NCI-H226 (cell line): ENCODE results near the gene GTF2A2.
"Not testable (repeated sequence)": the region's sequence is repeated elsewhere in the genome, so short reads cannot be mapped to it uniquely, and the experiment has no call there.

Source experiments
- DNase-seq: peaks from one replicate; pipeline ENCODE4 v3.0.0-alpha.2; 2015

The GTF2A2 gene

DNA sequence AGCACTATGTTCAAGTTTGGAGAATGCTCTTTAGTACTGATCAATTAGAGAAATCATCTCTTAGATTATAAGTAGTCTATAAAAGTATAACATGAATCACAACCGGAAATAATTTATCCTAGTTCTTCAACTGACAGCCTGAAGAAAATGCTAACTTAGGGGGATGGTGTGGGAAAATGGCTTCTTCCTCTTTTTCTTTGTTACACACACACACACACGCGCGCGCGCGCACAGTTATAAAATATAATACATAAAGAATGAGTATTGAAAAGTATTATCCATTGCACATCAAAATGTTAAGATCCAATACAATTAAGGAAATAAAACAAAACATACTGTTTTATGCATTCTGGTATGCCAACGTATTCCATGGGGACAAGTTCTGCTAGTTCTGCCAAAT is 11.2 kb upstream of the GTF2A2 start:
- DNase-seq: no peak

GRCh38 chr15:59662260-59662659 is 4.9 kb upstream of the GTF2A2 start:
- DNase-seq: no peak

DNA sequence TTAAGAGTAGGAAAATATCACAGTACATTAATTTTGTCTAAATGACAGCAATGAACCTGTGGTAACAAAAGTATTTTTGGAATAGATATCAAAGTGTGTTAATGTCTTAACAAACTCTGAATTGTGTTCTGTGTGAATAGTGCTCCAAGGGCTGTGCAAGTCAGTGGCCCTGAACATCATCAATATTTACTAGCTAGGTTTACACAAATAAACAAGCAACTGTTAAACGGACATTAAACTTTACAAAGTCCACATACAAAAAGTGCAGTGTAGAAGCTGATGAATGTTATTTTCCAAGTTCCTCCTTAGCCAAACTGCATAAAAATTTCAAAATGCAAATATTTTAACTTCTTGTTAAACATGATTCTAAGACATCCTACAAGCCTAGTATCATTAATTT is 2.1 kb upstream of the GTF2A2 start:
- DNase-seq: no peak

GRCh38 chr15:59657635-59658125 is 365 bp upstream of the GTF2A2 start:
- DNase-seq: no peak

DNA sequence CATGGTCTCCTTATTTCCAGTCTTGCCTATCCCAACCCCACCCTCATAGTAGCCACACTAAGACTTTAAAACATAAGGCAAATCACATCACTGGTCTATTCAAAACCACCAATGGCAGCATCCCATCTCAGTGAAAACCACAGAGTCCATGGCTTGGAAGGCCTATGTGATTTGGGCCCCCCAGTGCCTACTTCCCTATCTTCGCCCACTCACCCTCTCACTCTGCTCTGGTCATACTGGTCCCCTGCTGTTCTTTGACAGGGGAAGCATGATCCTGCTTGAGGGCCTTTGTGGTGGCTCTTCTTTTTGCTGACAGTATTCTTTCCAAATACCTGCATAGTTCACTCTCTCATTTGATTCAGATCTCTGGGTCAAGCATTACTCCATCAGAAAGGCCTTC is 3.3 kb downstream of the GTF2A2 start:
- DNase-seq: no peak

GRCh38 chr15:59649603-59650002 is 7.7 kb downstream of the GTF2A2 start:
- no peak for DNase-seq

GRCh38 chr15:59647085-59647484 is 10.2 kb downstream of the GTF2A2 start:
- DNase-seq: no peak

GRCh38 chr15:59646277-59646676 is 11.0 kb downstream of the GTF2A2 start:
- no peak for DNase-seq

- DNase-seq: not testable (repeated sequence)
These were observed 11.5 kb downstream of the GTF2A2 start for GRCh38 chr15:59645812-59646211.

GRCh38 chr15:59644756-59645155 is 12.6 kb downstream of the GTF2A2 start:
- DNase-seq: peak; percentile 14

- DNase-seq: no peak
These were observed 15.0 kb downstream of the GTF2A2 start for GRCh38 chr15:59642351-59642750.

DNA sequence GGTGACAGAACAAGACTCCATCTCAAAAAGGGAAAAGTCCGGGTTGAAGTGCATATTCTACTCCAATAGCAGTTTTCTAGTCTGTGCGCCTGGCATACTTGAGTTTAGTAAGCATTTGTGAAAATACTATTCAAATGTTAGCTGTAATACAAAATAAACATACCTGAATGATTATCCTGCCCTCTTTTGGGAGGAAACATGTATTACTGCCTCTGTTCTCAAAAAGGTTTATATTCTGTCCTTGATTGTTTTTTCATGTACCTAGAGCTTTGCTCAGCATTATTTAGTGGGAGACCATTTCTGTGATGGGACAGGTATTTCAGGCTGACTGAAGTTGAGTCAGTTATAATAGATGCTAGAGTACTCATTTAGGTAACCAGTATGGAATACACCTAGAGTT is 19.8 kb downstream of the GTF2A2 start:
- not testable (repeated sequence) for DNase-seq

DNA sequence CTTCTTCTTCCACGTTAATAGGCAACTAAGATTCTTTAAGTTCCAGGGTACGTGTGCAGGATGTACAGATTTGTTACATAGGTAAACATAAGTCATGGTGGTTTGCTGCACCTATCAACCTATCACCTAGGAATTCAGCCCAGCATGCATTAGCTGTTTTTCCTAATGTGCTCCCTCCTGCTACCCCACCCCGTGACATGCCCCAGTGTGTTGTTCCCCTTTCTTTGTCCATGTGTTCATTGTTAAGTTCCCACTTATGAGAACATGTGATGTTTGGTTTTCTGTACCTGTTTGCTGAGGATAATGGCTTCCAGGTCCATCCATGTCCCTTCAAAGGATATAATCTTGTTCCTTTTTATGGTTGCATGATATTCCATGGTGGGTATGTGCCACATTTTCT is 21.1 kb downstream of the GTF2A2 start:
- no peak for DNase-seq

GRCh38 chr15:59632714-59633113 is 24.6 kb downstream of the GTF2A2 start:
- peak; percentile 27 for DNase-seq

DNA sequence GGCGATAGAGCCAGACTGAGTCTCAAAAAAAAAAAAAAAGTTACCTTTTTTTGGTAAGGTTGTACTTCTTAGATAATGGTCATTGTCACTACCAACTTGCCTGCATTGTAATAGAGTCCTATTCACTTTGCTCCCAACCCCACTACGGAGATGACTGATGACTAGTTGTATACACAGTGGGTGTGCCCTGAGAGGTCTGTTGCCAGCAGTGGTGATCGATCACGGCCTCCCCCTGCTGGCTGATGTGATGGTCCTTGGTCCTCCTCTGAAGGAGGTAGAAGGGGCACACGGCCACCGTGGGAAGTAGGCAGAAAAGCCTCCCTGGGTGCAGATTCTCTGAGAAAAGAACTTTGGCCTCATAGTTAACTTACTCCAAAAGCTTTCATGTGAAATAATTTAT is 35.0 kb downstream of the GTF2A2 start:
- DNase-seq: peak; percentile 40

- DNase-seq: no peak
These were observed 38.9 kb downstream of the GTF2A2 start for GRCh38 chr15:59618406-59618805.

- no peak for DNase-seq
These were observed 40.9 kb downstream of the GTF2A2 start for GRCh38 chr15:59616379-59616778.

DNA sequence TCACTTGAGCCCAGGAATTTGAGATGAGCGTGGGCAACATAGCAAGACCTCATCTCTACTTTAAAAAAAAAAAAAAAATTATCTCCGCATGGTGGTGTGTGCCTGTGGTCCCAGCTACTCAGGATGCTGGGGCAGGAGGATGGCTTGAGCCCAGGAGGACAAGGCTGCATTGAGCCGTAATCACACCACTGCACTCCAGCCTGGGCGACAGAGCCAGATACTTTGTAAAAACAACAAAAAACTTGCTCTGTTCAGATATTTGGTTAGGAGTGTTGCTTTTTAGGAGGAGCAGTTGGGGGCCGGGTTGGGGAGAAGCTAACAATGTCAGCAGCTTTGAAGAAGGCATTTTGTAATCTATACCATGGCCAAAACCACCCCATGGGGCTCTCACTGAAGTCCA is 41.7 kb downstream of the GTF2A2 start:
- DNase-seq: no peak

DNA sequence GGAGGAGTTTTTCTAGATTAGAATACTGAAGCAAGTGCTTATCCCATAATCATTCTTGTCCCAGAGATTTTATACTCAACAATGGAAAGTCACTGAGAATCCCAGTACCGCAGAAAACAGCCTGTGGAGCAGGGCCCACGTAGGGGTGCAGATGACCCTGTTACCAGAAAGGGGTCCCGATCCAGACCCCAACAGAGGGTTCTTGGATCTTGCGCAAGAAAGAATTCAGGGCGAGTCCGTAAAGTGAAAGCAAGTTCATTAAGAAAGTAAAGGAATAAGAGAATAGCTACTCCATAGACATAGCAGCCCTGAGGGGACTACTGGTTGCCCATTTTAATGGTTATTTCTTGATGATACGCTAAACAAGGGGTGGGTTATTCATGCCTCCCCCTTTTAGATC is 43.2 kb downstream of the GTF2A2 start:
- DNase-seq: no peak

GRCh38 chr15:59611276-59612260 is 45.7 kb downstream of the GTF2A2 start, which contains the start of gene GCNT3:
TSS of gene GCNT3 (plus strand) at chr15:59611783. CDS start at chr15:59618239, 6,456 bp downstream.
- no peak for DNase-seq

DNA sequence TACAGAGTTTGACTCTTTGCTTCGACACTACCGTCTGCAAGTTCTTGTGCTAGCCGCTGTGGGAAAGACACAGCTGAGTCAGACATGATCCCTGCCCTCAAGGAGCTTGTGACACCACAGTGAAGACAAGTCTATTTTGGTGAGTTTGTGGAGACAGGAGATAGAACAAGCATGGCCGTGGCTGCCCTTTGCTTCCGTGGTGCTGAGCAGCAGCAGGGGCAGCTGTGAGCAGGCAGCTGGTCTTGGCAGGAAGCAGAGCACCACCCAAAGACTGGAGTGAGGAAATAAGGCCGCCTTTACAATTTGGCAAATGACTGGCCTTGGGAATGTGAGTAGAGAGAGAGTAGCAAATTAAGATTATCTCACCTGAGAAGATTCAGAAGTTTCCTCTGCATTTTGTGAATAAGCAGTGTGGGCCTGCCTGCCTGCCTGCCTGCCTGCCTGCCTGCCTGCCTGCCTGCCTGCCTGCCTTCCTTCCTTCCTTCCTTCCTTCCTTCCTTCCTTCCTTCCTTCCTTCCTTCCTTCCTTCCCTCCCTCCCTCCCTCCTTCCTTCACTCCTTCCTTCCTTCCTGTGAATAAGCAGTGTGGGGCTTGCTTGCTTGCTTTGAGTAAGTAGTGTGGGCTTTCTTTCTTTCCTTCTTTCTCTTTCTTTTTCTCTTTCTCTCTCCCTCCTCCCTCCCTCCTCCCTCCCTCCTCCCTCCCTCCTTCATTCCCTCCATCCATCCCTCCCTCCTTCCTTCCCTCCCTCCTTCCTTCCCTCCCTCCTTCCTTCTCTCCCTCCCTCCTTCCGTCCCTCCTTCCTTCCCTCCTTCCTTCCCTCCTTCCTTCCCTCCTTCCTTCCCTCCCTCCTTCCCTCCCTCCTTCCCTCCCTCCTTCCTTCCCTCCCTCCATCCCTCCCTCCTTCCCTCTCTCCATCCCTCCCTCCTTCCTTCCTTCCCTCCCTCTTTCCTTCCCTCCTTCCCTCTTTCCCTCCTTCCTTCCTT is 47.3 kb downstream of the GTF2A2 start:
- no peak for DNase-seq

GRCh38 chr15:59605994-59606393 is 51.3 kb downstream of the GTF2A2 start:
- DNase-seq: no peak

DNA sequence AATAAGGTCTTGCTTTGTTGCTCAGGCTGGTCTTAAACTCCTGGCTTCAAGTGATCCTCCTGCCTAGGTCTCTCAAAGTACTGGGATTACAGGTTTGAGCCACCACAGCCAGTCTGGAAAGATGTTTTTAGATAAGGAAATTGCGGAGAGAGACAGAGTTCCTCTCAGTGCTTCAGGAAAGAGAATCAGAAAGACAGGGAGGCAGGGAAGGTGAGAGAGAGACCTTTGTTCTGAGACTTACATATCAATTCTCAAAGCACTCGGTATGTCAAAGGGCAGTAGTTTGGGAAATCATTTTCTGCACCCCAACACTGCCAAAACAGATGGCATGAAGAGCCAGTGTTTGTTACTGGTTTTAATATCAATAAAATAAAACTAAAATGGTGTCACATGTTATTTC is 58.9 kb downstream of the GTF2A2 start:
- no peak for DNase-seq
